Epithelial cell of esophagus (primary cell): ENCODE results near the gene ADPRH.
A peak's percentile ranks its signal among the peaks of the same experiment; 100 is the strongest.

Experiments used
- DNase-seq: peaks from one replicate; pipeline ENCODE4 v3.0.0; 2010; ENCODE audit warnings: low read depth
- H3K4me3 ChIP-seq: 2 replicates; pipeline ENCODE4 v1.5.1; 2011; ENCODE audit warnings: mild to moderate bottlenecking, low read length, control low read depth
- TF ChIP-seq, protein P1 (sequence below): IDR thresholded peaks from 2 replicates; pipeline ENCODE4 v1.5.1; 2011; ENCODE audit warnings: low read depth, mild to moderate bottlenecking, low read length, control low read depth, inconsistent platforms; ENCODE audit not compliant: insufficient read depth; ENCODE audit errors: missing control alignments

The ADPRH gene

DNA sequence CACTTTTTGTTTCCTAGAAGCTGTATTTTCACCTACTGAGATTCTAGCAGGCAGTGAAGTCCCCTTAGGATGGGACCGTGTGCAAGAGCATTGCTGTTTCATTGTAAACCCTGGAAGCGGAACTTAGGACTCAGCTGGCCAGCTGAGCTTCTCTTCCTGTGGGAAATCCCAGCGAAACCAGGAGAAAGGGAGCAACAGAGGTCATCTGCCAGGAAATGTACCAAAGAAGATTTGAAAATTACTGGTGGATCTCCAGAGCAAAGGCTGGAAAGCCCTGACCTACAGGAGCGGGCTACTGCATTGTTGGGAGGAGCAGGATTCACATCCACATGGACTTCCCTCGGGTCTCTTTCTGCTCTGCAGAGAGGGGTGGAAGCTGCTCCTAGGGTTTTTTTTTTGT lies 7.6 kb upstream of the ADPRH start:
- TF ChIP-seq, protein P1, sequence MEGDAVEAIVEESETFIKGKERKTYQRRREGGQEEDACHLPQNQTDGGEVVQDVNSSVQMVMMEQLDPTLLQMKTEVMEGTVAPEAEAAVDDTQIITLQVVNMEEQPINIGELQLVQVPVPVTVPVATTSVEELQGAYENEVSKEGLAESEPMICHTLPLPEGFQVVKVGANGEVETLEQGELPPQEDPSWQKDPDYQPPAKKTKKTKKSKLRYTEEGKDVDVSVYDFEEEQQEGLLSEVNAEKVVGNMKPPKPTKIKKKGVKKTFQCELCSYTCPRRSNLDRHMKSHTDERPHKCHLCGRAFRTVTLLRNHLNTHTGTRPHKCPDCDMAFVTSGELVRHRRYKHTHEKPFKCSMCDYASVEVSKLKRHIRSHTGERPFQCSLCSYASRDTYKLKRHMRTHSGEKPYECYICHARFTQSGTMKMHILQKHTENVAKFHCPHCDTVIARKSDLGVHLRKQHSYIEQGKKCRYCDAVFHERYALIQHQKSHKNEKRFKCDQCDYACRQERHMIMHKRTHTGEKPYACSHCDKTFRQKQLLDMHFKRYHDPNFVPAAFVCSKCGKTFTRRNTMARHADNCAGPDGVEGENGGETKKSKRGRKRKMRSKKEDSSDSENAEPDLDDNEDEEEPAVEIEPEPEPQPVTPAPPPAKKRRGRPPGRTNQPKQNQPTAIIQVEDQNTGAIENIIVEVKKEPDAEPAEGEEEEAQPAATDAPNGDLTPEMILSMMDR: no peak
- no peak overlapping the region for H3K4me3 ChIP-seq
- DNase-seq: no peak

DNA sequence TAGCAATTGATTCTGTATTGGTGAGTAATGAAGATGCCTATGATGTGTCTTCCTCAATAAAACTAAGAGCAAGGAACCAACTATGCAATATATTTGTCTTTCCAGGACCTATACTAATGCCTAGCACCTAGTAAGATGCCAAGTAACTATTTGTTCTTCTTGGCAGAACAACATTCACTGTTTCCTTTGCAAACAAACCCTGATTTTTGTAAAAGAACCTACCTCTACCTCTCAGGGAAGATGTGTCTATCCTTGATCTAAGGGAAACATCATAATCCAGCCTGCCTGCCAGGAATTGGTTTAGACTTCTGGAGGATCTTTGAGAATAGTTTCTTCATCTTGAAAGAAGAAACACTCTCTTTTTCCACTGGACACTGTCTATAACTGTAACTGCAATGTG lies 3.8 kb upstream of the ADPRH start:
- no peak for DNase-seq
- H3K4me3 ChIP-seq: no peak overlapping the region
- TF ChIP-seq, protein P1: no peak

DNA sequence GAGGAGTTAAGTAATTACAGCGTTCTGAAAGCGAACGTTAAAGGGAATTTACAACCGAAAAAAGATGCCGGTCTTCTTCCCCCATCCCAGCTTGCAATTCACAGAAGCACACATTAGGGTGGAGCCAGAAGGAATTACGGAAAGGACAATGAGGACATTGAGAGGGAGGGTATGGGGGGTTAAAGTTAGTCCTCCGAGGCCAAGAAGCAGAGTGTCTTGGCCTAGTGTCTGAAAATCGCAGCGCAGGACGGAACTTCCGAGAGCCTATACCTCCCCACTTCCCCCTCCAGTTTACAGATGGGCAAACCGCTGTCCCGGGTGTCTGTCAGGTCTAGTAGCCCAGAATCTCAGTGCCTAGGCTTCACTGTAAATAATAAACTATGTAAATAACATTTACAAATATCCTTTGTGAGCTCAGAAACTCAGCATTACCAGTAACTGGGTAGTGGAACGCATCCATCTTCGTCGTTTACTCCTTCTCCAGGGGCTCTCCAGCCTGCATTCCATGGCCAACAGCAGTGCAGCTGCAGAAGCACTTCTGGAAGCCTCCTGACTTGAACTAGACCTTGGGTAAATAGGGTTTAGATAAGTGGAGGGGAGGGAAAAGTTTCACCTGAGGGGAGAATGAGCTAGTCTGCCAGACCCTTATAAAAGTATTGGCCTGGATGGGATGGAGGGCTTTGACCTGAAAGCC lies 922 bp downstream of the ADPRH start:
- peak; percentile 6 for DNase-seq
- peak overlapping the region; percentile 51 for H3K4me3 ChIP-seq
- TF ChIP-seq, protein P1: no peak

DNA sequence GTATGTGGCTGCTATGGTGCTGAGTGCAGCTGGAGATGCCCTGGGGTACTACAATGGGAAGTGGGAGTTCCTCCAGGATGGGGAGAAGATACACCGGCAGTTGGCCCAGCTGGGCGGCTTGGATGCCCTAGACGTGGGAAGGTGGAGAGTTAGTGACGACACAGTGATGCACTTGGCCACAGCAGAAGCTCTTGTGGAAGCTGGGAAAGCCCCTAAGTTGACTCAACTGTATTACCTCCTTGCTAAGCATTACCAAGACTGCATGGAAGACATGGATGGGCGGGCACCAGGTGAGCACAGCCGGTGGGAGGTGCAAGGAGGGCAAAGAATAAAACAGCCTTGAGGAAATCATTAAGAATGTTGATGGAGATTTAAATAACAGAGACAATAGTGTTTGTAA lies 2.9 kb downstream of the ADPRH start:
- DNase-seq: peak; percentile 50
- no peak overlapping the region for H3K4me3 ChIP-seq
- TF ChIP-seq, protein P1: no peak

DNA sequence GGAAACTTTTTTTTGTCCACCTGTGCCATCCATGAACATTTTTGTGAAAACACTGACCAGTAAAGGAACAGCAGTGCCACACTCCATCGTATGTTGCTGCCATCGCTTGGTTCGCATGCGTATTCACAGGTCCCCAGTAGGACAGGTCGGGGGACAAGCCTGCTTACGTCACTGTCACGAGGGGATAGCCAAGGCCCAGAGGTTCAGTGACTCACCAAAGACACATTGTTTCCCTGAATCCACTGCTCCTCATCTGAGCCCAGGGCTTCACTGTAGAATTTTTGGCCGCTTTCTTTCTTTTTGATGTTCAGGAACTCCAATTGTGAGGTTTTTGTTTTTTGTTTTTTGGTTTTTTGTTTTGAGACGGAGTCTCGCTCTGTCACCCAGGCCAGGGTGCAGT lies 5.9 kb downstream of the ADPRH start:
- no peak for DNase-seq
- TF ChIP-seq, protein P1: no peak
- H3K4me3 ChIP-seq: no peak overlapping the region

DNA sequence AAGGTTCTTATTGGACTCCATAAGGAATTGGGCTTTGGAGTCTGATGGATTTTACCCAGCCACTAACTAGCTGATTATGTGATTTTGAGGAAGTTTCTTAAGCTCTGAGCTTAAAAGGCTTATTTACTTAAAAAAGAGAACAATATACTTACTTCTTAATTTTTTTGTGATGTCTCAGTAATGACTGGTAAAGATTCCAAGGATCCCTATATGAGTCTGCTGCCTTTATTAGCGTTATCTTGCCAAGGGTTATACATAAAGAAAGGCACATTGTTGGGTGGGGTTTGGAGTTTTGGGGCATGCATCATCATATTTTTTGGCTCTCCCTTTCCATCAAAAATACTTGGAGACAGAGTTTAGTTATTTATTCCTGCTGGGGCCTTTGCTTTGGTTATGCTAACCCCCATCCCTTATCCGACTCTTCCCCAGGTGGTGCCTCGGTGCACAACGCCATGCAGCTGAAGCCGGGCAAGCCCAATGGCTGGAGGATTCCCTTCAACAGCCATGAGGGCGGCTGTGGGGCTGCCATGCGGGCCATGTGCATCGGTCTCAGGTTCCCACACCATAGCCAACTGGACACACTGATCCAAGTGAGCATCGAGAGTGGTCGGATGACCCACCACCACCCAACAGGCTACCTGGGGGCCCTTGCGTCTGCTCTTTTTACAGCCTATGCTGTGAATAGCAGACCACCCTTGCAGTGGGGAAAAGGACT lies 6.7 kb downstream of the ADPRH start:
- no peak for DNase-seq
- no peak overlapping the region for H3K4me3 ChIP-seq

More for the DNA sequence above, 6.7 kb downstream of the ADPRH start:
- TF ChIP-seq, protein P1: no peak
